Measurements from ENCODE around the gene CKM. TPM values are rescaled to one million over a fixed set of nuclear protein-coding genes. Genes with fewer than 3 reads are reported as not detected.

The CKM gene
- total and polyA plus RNA-seq, 2 of the 4 experiments (the other 2 are of a cell fraction), result not detected

DNA sequence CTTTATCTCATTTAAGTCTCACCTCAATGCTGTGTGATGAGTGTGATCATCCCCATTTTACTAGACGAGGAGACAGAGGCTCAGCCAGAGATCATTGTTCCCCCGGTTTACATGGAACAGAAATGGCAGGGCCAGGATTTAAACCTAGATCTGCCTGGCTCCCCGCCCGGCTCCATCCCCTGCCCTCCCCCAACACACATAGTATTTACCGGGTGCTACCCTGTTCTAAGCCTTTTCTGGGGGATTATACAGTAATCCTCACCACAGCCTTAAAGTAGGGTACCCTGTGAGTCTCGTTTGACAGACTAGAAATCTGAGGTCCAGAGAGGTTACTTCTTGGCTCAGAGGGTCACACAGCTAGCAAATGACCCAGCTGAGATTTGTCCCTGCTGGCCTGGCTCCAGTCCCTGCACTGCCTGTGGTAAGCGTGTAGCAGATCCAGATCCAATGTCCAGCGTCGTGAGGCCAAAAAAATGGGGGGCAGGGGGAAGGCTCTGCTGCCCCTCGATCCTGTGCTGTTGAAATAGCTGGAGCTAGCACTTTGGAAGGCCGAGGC, 14.1 kb upstream of the CKM start:
- no peaks in the 10 kb centered on the region for H3K9me1 ChIP-seq (ENCODE audit: insufficient read depth, low read length)
- CTCF ChIA-PET, result no interaction called here
- 50% methylated on average over 2 of the region's 11 CpGs; no CpG with 5 or more reads in 1 of the 2 experiments for whole genome bisulfite sequencing, 2 experiments (ENCODE audit: extremely low coverage in 2 of 2, insufficient read length in 1 of 2)

More for the DNA sequence above, 14.1 kb upstream of the CKM start:
- DNase-seq, result no peak
- no peak overlapping the region for H2BK15ac ChIP-seq (ENCODE audit: low read depth, low read length)
- no peak overlapping the region for H3K14ac ChIP-seq (replicated peaks; ENCODE audit: low read depth, low read length)
- no peaks in the 10 kb centered on the region for H3K4me1 ChIP-seq (ENCODE audit: control insufficient read depth, insufficient read depth, low read length)
- no peak overlapping the region for H3K4ac ChIP-seq (ENCODE audit: low read depth, low read length)
- H3K79me1 ChIP-seq (ENCODE audit: low read depth in 1 of 2, low read length in 2 of 2), result no peaks in the 10 kb centered on the region
- BruUV-seq (replicated peaks), result no TSS peak
- no peak overlapping the region for H3K23ac ChIP-seq (ENCODE audit: low read depth, low read length)
- no peak overlapping the region for H4K8ac ChIP-seq (ENCODE audit: low read depth in 2 of 2, low read length in 2 of 2)
- H3K27ac ChIP-seq (ENCODE audit: insufficient read depth, low read length), result no peak overlapping the region
- no peak overlapping the region for H4K5ac ChIP-seq (ENCODE audit: low read depth, low read length)
- dilution Hi-C loops (cut with HindIII; ENCODE audit: low sequenced_read_pairs, unreplicated experiment), result no loop called here
- no peak overlapping the region for H3K4me2 ChIP-seq (ENCODE audit: low read depth, low read length)
- H3K18ac ChIP-seq (ENCODE audit: low read depth, low read length), result no peak overlapping the region
- 0 out of 2 replicates have a peak overlapping the region, but pooled peaks have one; percentile 13 for H3K56ac ChIP-seq (ENCODE audit: extremely low read depth, insufficient read depth, low read length)
- no peak overlapping the region for H2AK5ac ChIP-seq (ENCODE audit: low read depth, low read length)
- no peaks in the 10 kb centered on the region for H4K20me1 ChIP-seq (ENCODE audit: insufficient read depth, low read length)
- in situ Hi-C loops (cut with MboI; ENCODE audit: low sequenced_read_pairs), result no loop called here
- no peaks in the 10 kb centered on the region for H3K36me3 ChIP-seq (ENCODE audit: control insufficient read depth, insufficient read depth, low read length)
- H3K4me3 ChIP-seq (ENCODE audit: insufficient read depth, low read depth, low read length), result no peak overlapping the region
- POLR2A ChIA-PET (ENCODE audit: unreplicated experiment), result no interaction called here
- intact Hi-C loops (cut with micrococcal nuclease), result loop anchor here (5.0 kb wide), 1 partner anchor 84 kb away; the partner anchor contains the start of gene MARK4
- no peak overlapping the region for H2BK20ac ChIP-seq (ENCODE audit: low read depth, low read length)
- no peak overlapping the region for H2BK120ac ChIP-seq (ENCODE audit: low read depth, low read length)
- H2AK9ac ChIP-seq (replicated peaks; ENCODE audit: low read depth, low read length, poor library complexity), result peak overlapping the region; percentile 42
- H2AFZ ChIP-seq (replicated peaks; ENCODE audit: low read length, poor library complexity), result no peak overlapping the region
- no peak for ATAC-seq (ENCODE audit: low read depth)
- no peak overlapping the region for H4K91ac ChIP-seq (ENCODE audit: insufficient read depth, low read depth, low read length)
- no peaks in the 10 kb centered on the region for H3K9me3 ChIP-seq (ENCODE audit: control insufficient read depth, insufficient read depth, low read length)
- no peak overlapping the region for H2BK5ac ChIP-seq (ENCODE audit: low read depth, low read length, poor library complexity, severe bottlenecking)
- peaks cover 13% of the 10 kb centered on the region for H3K27me3 ChIP-seq (ENCODE audit: control insufficient read depth, insufficient read depth, low read length)
- no peak for TF ChIP-seq FOS (IDR thresholded peaks at IDR 0.05; ENCODE audit: low read depth, low read length)
- TF ChIP-seq RAD21 (IDR thresholded peaks at IDR 0.05; ENCODE audit: low read length), result no peak
- no peak for TF ChIP-seq NFE2L2 (IDR thresholded peaks at IDR 0.05; ENCODE audit: low read depth, low read length)
- no peak for TF ChIP-seq RCOR1 (IDR thresholded peaks at IDR 0.05; ENCODE audit: insufficient replicate concordance, low read length)
- no peak for TF ChIP-seq CHD1 (IDR thresholded peaks at IDR 0.05; ENCODE audit: low read depth, low read length)
- TF ChIP-seq SMC3 (IDR thresholded peaks at IDR 0.05; ENCODE audit: low read depth, low read length), result no peak
- TF ChIP-seq MXI1 (IDR thresholded peaks at IDR 0.05; ENCODE audit: borderline replicate concordance, low read depth, low read length), result no peak
- TF ChIP-seq RFX5 (IDR thresholded peaks at IDR 0.05; ENCODE audit: low read depth, low read length), result no peak
- TF ChIP-seq, protein P1, sequence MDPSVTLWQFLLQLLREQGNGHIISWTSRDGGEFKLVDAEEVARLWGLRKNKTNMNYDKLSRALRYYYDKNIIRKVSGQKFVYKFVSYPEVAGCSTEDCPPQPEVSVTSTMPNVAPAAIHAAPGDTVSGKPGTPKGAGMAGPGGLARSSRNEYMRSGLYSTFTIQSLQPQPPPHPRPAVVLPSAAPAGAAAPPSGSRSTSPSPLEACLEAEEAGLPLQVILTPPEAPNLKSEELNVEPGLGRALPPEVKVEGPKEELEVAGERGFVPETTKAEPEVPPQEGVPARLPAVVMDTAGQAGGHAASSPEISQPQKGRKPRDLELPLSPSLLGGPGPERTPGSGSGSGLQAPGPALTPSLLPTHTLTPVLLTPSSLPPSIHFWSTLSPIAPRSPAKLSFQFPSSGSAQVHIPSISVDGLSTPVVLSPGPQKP (IDR thresholded peaks at IDR 0.05; ENCODE audit: borderline replicate concordance, low read depth, low read length), result no peak
- TF ChIP-seq MAZ (IDR thresholded peaks at IDR 0.05; ENCODE audit: borderline replicate concordance, low read depth, low read length), result no peak
- no peak for TF ChIP-seq BHLHE40 (IDR thresholded peaks at IDR 0.05; ENCODE audit: low read depth, low read length)
- TF ChIP-seq, protein P2, sequence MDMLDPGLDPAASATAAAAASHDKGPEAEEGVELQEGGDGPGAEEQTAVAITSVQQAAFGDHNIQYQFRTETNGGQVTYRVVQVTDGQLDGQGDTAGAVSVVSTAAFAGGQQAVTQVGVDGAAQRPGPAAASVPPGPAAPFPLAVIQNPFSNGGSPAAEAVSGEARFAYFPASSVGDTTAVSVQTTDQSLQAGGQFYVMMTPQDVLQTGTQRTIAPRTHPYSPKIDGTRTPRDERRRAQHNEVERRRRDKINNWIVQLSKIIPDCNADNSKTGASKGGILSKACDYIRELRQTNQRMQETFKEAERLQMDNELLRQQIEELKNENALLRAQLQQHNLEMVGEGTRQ (IDR thresholded peaks at IDR 0.05; ENCODE audit: low read depth, low read length), result no peak
- TF ChIP-seq, protein P3, sequence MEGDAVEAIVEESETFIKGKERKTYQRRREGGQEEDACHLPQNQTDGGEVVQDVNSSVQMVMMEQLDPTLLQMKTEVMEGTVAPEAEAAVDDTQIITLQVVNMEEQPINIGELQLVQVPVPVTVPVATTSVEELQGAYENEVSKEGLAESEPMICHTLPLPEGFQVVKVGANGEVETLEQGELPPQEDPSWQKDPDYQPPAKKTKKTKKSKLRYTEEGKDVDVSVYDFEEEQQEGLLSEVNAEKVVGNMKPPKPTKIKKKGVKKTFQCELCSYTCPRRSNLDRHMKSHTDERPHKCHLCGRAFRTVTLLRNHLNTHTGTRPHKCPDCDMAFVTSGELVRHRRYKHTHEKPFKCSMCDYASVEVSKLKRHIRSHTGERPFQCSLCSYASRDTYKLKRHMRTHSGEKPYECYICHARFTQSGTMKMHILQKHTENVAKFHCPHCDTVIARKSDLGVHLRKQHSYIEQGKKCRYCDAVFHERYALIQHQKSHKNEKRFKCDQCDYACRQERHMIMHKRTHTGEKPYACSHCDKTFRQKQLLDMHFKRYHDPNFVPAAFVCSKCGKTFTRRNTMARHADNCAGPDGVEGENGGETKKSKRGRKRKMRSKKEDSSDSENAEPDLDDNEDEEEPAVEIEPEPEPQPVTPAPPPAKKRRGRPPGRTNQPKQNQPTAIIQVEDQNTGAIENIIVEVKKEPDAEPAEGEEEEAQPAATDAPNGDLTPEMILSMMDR (conservative IDR thresholded peaks at IDR 0.05; ENCODE audit: low read depth, low read length), result no peak
- TF ChIP-seq CEBPB (IDR thresholded peaks at IDR 0.05; ENCODE audit: low read depth, low read length), result no peak
- no peak for TF ChIP-seq MAFK (IDR thresholded peaks at IDR 0.05; ENCODE audit: low read depth, low read length)
- no peak for TF ChIP-seq POLR2A (IDR thresholded peaks at IDR 0.05; ENCODE audit: low read depth, low read length)
- no peak overlapping the region for H3K9ac ChIP-seq (ENCODE audit: low read depth, low read length)

Data from IMR-90 (cell line).